HG02588 (cell line): Measurements from ENCODE around the gene PA2G4.
"Not testable (repeated sequence)": the region's sequence is repeated elsewhere in the genome, so short reads cannot be mapped to it uniquely, and the experiment has no call there.

Source experiments
- ATAC-seq: cut with Tn5 transposase; IDR thresholded peaks from one replicate; pipeline ENCODE4 v1.9.1; 2021; ENCODE audit warnings: mild to moderate bottlenecking, moderate library complexity; ENCODE audit not compliant: unreplicated experiment

The PA2G4 gene

DNA sequence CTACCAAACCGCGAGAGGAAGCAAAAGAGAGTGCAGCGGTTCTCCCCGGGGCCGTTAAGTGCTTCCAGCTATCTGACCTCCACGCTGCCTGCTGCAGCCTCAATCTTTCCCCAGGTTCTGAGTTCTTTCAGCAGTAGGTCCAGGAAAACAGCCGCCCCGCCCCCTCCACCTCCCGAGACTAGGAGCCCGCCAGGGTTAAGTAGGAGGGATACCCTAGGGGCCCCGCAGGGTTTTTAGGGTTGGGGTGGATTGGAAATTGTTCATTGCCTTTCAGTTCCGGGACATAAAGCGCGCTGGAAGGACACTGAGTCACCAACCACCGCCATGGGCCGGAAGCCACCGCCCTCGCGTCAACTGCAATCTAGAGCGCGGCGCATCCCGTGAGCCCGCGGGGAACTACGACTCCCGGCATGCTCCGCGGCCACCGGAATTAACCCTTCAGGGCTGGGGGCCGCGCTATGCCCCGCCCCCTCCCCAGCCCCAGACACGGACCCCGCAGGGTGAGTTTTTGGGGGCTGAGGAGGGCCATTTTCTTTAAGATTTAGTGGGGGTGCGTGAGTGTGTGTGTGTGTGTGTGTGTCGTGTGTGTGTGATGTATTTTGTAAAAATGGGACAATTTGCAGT, 47.9 kb downstream of the PA2G4 start, which contains the start of gene MYL6B:
Gene MYL6B (plus strand): TSS at position 456 of the 624 bp plus-strand sequence. CDS start 1,332 bp downstream, outside the sequence.
- peak; percentile 89 for ATAC-seq

DNA sequence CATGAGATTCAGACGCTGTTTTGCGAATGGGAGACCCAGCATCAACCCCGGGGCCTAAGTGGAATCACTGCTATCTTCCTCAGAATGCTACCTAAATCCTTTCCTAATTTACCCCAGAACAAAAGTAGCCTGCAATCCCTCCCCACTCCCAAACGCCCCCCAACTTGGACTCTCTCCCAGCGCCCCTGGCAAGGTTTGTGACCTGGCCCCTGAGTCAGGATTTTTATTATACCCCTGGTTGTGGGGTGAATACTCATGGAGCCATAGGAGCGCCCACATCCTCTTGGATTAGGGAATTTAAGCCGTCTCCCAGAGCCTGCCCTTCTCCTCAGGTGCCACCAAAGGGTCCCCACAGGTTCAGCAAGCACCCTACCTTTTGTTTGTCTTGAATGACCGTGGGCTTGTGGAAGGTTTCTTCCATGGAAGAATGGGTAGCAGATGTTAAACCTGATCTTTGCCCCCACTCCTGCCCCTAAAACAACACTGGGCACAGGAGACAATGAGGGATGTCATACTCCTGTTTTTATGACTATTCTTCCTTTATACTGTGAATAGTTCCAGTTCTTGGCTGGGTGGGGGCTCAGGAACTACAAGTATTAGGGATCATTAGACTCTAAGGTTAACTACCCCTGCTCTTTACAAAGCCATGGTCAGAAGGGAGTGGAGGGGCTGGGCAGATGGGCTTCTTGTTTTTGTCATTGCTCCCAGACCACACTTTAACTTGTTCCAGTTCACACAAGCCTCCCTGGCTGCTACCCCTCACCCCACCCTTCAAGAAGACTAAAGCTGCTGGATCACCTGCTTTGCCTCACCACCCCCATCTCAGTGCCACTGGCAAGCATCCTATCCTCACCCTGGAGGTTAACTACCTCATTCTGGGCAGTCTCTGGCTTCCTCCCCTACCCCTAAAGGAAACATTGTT, 48.7 kb downstream of the PA2G4 start:
- no peak for ATAC-seq

DNA sequence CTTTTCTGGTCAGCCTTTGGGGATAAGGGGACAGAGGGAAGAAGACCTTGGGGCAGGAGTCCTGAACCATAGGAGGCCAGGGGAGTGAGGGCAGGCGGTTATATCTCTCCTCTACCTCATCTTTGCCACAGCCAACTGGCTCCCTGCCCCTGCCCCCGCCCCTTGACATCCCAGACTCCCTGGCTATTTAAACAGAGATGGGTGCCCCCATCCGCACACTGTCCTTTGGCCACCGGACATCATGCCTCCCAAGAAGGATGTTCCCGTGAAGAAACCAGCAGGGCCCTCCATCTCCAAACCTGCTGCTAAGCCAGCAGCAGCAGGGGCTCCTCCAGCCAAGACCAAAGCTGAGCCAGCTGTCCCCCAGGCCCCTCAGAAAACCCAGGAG, 49.3 kb downstream of the PA2G4 start:
- no peak for ATAC-seq

DNA sequence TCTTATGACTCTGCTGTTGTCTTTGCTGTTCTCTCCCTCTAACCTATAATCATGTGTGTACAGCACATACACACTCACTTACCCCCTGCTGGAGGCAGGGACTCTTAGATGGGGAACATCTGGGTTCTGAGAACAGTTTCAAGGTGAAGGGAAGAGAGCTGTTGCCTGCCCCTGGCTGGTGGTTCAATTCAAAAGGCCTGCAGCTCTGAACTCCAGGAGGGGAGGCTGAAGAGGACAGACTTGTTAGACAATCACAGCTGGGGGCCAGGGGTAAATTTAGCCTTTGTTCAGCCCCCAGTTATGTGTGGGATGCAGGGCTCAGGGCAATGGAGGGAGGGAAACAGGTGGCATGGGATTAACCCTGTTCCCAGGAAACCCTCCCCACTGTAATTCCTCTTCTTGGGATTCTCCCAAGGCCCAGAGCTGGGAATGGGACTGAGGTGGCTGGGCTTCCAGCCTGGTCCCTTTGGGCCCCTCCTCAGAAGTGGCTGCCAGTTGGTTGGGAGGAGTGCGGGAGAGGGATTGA, 50.0 kb downstream of the PA2G4 start:
- ATAC-seq: no peak

DNA sequence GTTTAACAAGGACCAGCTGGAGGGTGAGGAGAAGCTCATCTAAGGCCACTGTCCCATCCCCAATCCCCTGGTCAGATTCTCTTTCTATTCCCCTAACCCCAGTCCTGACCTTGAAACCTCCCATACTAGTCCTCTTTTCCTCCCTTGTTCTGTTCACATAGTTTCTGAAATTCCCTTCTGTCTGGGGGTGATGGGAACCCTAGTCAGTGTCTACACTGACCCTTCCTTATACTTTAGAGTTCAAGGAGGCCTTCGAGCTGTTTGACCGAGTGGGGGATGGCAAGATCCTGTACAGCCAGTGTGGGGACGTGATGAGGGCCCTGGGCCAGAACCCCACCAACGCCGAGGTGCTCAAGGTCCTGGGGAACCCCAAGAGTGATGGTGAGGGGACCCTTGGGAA, 50.5 kb downstream of the PA2G4 start:
- no peak for ATAC-seq

DNA sequence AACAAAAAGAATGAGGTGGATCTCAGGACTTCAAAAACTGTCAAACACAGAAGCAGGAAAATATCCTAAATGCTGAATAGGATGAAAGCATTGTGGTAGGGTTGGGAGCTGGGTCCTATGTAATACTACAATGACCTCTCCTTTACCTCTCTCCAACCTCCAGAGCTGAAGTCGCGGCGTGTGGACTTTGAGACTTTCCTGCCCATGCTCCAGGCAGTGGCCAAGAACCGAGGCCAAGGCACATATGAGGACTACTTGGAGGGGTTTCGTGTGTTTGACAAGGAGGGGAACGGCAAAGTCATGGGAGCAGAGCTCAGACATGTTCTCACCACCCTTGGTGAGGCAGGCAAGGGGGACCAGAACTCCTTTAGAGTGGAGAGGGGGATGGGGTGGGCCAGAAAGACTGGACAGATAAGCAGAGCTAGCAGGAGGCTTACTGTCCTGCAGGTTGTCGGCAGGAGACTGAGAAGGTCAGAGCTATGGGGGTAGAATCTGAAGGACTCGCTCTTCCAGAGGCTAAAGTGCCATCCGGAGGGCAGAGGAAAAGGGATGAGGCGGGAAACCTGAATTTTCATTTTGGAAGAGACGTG, 51.0 kb downstream of the PA2G4 start:
- ATAC-seq: no peak

DNA sequence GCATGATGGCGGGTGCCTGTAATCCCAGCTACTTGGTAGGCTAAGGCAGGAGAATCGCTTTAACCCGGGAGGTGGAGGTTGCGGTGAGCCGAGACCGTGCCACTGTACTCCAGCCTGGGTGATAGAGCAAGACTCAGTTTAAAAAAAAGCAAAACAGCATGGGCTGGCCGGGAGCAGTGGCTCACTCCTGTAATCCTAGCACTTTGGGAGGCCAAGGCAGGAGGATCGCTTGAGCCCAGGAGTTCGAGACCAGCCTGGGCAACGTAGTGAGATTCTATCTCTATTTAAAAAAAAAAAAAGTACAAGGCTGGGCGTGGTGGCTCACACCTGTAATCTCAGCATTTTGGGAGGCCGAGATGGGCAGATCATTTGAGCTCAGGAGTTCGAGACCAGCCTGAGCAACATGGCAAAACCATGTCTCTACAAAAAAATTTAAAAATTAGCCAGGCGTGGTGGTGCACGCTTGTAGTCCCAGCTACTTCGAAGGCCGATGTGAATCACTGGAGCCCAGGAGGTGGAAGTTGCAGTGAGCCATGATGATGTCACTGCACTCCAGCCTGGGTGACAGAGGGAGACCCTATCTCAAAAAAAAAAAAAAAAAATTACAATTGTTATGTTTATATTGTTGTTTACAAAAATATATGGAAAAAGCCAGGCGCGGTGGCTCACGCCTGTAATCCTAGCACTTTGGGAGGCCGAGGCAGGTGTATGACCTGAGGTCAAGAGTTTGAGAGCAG, 52.3 kb downstream of the PA2G4 start:
- not testable (repeated sequence) for ATAC-seq

DNA sequence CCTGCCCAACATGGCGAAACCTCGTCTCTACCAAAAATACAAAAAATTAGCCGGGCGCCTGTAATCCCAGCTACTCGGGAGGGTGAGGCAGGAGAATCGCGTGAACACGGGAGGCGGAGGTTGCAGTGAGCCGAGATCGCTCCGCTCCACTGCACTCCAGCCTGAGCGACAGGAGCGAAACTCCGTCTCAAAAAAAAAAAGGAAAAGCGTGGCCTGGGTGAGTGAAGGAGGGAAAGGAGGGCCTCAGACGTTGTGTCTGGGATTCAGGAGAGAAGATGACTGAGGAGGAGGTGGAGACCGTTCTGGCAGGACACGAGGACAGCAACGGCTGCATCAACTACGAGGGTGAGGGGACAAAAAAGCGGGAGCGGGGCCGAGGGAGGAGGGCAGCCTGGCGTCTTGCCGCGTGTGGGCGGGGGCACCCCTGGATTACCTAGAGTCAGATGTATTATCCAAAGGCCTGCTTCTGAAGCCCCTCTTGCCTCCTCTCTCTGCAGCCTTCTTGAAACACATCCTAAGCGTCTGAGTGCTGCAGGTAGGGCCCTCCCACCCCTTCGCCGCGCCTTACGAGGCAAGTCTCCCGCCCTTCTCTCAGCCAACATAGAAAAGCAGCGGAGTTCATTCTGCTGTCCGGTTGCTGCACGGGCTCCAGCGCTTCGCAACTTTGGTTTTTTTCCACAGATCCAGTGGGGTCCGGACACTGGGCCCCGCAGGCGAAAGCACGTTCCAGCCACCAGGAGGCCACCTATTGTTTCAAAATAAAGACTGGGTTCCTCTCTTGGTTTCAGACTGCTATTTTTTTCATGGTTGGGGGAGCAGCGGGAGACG, 53.1 kb downstream of the PA2G4 start:
- peak; percentile 25 for ATAC-seq

DNA sequence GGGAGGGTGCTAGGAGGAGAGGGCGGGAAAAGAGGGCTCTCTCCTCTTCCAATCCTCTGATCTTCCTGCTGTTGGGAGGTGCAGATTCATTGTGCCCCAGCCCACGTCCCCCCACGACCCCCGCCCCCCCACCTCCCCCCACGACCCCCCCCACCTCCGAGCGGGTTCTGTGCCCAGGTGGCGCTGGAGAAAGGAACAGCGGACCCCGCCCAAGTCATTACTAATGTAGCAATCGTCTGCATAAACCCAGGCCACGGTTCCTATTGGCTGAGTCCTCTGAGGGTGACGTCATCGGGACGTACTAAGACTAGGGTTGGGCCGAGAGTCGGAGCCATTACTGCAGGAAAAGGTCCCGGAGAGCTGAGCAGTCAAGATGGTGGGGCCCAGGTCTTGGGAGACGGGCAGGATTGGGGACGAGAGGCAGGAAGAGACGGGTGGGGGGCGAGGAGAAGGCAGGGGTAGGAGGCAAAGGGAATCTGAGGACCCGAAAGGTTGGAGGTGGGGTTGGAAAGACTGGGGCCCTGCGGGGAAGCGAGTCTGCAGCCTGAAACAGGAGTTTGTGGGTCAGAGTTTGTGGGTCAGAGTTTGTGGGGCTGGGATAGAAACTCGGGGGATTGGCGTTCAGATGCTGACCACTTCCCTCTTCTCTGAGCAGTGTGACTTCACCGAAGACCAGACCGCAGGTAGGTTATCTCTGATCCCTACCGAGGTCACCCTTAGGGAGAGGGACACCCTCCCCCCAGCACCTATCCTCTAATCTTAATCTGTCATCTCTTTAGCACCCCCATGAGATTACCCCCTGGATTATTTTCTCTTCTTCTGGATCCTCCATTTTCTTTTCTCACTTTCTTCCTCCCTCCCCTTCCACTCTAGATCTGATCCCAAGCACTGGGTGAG, 53.9 kb downstream of the PA2G4 start, which contains the start of gene MYL6:
Gene MYL6 (plus strand): TSS at position 331 of the 897 bp plus-strand sequence. CDS start 43 bp downstream, at position 374.
- ATAC-seq: peak; percentile 83

DNA sequence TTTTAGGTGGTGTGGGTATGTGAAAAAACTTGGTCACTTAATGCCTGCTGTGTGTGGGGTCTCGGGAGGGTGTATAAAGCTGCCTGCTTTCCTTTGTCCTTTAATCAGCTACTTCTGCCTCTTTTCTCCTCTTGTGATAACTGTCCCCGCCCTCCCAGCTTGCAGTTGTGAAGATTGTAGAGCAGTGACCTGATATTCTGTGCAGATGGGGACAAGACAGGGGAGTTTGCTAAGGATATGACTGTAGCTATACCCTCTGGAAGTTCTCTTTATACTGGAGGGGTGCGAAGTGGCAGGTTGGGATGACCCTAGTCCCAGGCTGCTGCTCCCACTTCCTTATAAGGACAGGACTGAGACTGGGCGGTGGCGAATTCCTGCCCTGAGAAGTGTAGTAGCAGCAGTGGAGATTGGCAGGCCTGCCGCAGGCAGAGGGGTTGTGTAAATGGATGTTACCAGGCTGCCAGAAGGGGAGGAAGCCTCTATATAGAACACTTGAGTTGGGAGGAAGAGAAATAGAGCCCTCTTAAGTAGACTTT, 54.6 kb downstream of the PA2G4 start:
- ATAC-seq: no peak

DNA sequence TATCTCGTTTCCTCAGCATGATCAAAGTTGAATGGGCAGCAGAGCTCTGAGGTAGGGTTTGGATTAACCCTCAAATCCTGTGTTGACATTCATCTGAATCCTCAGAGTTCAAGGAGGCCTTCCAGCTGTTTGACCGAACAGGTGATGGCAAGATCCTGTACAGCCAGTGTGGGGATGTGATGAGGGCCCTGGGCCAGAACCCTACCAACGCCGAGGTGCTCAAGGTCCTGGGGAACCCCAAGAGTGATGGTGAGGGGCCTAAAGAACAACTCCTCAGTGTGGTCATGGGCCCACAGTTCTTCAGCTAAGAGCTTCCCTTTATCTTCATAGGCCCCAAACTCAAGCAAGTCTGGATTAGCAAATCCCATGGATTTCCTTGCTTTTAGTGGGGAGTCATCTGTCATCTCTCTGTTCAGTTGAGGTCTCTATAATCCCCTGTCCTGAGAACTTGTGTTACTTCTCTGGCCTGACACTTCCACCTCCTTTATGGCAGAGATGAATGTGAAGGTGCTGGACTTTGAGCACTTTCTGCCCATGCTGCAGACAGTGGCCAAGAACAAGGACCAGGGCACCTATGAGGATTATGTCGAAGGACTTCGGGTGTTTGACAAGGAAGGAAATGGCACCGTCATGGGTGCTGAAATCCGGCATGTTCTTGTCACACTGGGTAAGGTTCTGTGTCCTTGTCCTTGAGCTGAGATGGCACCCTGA, 55.3 kb downstream of the PA2G4 start:
- ATAC-seq: no peak

DNA sequence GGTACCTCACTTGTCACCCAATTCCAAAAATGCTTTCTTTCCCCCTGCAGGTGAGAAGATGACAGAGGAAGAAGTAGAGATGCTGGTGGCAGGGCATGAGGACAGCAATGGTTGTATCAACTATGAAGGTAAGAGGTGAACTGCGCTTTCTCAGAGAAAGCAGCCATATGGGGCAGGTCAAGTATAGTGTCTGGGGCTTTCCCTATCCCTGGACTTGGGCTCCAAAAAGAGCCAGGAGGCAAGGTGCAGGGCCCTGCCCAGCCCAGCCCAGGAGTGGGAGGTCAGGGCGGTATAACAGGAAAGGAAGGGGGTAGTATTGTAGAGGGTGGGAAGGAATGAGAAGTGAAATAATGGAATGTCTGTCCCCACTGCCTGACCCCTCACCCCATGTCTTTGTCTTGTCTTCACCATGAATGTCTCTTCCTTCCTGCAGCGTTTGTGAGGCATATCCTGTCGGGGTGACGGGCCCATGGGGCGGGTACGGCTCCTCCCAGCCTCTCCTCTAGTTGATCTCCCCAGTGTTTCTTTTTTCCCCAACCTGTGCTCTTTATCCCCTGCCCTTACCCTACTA, 55.9 kb downstream of the PA2G4 start:
- no peak for ATAC-seq

DNA sequence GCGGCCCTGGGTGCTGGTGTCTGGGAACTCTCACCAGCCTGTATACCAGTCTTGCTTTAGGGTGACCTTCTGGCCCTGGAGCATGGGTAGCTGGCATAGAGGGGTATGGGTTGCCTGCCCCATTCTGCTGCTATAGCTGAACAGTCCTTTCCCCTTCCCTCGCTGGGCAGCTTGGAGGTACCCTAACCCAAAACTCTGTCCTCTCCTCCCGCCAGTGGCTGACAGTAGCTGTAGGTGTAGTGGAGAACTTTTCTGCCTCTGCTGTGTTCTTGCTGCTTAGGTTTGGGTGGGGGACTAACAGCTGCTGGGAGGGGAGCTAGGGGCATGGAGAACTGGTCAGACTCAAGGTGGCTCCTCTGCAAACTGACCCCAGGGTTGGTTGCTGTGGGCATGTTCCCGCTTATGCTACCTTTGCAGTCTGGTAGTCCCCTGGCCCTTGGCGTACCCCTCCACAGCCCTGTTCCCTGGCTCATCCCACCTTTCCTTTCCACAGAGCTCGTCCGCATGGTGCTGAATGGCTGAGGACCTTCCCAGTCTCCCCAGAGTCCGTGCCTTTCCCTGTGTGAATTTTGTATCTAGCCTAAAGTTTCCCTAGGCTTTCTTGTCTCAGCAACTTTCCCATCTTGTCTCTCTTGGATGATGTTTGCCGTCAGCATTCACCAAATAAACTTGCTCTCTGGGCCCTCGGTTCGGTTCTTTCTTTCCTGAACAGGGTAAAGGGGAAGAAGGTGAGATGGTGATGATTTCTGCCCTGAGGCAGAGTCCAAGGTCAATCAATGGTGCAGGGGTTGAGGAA, 56.7 kb downstream of the PA2G4 start:
- no peak for ATAC-seq

DNA sequence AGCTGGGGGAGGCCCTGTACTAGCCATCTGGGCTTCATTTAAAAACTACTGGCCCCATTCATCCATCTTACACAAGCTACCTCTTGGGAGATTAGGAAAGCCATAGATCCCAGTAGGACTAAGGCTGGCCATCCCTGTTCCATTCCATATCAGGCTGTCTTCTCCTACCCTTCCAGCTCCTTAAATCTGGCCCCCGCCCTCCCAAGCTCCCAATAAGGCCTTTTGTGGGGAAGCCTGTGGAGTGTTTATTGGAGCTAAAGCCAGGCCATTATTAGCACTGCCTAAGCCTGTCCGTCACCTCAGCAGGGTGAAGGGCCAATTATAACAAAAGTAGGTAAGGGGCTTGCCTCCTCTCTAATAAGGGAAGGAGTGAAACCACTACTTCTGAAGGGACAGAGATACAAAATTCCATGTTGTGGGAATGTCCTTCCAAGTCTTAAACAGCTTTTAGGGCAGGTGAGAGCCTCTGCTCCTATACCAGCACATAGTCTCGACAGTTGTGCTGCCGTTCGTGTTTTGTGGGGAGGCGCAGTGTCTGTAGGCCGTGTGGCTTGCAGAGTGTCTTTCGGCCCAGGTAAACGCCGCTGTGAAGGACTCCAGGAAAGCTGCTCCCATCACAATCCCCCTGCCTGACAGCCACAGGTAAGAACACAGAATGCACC, 57.5 kb downstream of the PA2G4 start:
- no peak for ATAC-seq

DNA sequence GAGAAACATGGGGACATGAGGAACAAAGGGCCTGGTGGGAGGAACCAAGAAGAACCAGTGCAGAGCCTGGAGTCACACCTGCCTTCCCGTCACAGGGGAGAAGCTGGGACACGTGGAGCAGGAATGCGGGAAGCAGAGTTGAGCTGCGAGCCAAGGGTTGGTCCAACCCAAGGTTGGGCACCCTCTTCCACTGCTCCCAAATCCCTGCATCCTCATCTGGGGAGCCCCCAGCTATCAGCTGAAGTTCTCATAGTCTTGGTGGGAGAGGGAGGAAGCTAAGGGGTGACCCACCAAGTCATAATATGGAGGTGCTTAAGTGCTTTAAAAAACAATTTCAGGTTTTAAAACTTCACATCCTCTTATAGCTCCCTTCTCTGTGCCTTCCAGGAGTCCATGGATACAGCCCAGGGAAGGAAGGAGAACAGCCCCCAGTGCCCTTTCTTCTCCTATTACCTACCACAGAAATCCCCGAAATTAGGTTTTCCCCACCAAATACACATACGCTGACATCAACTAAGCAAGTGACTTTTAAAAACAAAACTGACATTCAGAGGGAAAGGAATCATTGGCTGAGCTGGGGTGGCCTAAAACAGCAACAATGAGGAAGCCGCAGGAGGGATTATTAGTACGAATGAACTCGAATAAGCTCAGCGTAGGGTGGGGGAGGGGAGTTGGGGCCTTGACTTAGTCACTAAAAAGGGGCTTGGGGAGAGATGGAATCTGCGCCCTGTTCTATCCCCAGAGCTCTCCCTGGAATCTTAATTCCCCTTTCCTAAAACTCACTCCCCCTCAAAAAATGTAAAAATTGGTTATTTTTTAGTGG, 58.3 kb downstream of the PA2G4 start:
- ATAC-seq: no peak
